ENCODE data around the gene MTA1.

The MTA1 gene

DNA sequence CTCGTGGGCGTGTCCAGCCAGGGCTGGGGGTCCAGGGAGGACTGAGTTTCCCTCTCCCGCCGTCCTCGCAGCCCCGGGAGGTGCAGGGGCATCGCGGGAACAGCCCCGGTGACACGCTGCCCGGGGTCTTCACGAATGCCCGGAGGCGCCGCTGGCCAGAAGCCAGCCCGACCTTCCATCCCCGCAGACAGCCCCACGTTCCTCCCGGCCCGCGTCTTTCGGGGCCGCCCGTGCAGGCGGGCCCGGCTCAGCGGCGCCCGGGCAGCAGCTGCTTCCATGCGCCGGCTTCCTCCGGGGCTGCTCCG is 70.6 kb downstream of the MTA1 start:
- no peak for DNase-seq

- DNase-seq, result peak; percentile 99
Measured at GRCh38 chr14:105490572-105491365, 71.1 kb downstream of the MTA1 start, which contains the start of gene TEDC1. TEDC1 (plus strand) TSS chr14:105491246; CDS start chr14:105491376, 130 bp downstream.

DNA sequence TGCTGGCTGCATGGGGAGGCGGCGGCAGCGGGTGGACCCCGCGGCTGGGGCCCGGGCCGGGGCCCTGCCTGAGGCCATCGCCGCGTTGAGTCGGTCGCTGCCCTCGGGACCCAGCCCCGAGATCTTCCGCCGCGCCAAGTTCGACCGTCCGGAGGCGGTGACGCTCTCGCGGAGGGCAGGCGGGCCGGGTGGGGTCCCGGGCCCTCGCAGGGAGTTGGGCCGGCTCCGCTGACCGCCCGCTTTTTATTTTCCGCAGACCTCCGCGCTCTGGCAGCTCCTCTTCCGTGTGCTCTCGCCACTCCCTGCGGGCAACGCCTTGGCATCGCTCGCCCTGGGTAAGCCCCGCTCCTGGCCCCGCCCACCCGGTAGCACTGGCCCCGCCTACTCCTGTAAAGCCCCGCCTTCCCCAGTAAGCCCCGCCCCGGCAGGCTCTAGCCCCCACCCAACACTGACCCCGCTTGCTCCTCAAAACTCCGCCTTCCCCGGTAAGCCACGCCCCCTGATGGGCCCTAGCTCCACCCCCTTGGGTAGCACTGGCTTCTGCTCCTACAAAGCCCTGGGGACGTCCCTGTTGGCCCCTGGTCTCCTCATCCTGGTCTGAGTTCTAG is 71.8 kb downstream of the MTA1 start:
- peak; percentile 75 for DNase-seq

DNA sequence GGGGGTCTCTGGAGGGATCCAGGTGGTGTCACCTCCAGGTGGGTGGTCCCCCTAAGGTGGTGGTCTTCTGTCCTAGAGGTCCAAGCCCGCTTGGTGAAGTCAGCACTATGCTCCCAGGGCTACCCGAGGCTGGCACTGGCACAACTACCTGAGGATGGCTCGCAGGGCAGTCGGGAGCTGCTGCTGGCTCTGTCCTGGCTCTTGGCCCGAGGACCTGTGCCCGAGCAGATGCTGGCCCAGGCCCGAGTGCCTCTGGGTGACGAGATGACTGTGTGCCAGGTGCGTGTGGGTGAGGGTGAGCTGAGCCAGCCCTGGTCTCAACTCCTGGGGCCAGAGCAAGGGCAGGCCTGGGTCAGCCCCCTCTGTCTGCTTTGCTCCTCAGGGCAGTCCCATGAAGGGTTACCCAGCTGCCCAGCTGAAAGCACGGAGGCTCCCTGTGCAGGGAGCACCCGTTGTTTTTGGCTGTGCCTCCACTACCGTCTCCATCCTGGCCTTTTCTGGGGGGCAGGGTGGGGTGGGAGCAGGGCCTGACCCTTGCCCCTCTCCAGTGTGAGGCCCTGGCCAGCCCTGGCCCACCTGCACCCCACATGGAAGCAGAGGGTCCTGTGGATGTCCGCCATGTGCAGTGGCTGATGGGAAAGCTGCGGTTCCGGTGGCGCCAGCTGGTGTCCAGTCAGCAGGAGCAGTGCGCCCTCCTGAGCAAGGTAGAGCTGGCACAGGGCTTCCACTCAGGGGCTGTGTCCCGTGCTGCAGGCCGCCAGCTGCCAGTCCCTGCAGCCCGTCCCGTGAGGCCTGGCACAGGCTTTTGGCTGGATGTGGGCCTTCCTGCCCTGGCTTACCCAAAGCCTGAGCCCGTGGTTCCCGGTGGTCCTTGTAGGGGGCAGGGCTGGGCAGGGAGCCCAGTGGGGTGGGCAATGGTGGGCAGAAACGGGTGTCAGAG is 72.7 kb downstream of the MTA1 start:
- peak; percentile 5 for DNase-seq

DNA sequence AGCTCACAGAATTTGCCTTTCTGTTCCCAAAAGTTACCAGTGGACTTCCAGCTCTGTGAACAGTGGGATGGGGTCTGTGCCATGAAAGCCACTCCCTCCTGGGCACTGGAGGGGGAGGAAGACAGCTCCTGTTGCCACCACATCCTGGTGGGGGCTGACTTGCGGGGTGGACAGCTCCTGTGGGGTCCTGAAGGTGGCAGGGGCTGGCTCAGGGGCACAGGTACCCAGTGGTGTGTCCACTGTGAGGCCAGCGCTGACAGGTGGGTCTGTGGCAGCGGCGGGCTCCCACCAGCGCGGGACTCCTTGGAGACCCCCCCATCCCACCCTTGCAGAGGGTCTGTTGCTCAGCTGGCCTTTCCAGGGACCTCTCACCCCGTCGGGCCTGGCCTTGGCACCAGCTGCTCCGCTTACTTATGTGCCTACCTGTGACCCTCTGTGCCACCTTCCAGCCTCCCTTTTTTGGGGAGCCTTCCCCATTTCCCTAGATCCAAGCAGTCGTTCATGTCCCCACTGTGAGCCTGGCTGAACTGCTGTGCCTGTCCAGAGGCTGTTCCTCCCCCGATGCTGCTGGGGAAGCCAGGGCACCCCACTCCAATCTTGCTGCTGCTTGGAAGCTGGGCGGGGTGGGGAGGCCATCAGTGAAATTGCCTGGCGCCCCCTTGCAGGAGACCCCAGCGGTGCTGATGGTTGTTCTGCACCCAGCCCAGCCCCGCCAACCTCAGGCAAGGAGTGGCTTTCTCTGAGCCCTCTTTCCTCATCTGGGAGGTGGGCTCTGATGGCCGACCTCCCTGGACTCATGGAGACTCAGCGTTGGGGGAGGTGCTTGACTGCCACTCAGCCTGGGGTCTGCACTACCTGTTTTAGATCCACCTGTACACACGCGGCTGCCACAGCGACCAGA is 73.6 kb downstream of the MTA1 start:
- DNase-seq, result peak; percentile 4

- no peak for DNase-seq
Measured at GRCh38 chr14:105493921-105494605, 74.4 kb downstream of the MTA1 start.

DNA sequence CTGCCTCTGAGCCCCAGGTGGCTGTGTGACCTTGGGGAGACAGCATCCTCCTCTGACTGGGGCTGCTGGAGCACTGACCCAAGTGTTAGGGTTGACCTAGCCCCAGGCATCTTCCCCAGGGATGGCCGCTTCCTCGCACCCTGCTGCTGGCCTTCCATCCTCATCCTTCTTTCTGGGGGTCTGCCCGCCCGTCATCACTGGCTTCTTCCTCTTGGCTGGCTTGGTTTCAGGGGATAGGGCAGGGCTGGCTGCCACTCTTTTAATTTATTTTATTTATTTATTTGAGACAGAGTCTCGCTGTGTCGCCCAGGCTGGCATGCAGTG is 74.9 kb downstream of the MTA1 start:
- no peak for DNase-seq

DNA sequence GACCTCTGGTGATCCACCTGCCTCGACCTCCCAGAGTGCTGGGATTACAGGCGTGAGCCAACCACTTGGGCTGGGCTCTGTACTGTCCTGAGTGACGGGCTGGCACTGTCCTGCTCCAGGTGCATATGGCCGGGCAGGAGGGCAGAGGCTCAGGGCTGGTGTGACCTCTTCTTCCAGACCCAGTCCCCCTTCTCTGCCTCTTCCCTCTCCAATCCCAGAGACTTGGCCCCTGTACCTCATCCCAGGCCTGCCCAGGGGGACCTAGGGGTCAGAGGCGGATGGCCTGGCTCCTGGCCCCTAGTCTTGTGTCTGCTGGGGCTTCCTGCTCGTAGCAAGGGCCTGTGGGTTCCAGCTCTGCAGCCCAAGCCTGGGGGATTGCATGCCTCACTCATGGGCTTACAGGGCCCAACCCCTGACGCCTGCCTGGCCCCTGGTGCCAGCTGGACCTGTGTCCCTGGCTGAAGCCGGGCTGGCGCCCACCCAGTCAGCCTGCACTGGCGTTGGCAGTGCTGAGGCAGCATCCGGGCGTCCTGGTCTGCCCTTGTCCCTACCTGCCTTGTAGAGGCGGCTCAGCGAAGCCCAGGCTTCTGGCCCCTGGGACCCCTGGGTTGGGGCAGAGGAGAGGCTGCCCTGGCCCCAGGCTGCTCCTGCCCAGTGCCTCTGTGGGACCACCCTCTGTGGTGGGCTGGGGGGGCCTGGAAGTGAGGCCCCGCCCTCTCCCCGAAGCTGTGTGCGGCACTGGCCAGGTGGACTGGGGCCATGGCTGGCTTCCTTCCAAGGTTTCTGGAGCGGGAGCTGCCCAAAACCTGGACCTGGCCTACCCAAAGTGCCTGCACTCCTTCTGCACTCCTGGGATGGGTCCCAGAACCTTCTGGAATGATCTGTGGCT is 75.7 kb downstream of the MTA1 start:
- no peak for DNase-seq

- no peak for DNase-seq
Measured at GRCh38 chr14:105495990-105496830, 76.6 kb downstream of the MTA1 start.

DNA sequence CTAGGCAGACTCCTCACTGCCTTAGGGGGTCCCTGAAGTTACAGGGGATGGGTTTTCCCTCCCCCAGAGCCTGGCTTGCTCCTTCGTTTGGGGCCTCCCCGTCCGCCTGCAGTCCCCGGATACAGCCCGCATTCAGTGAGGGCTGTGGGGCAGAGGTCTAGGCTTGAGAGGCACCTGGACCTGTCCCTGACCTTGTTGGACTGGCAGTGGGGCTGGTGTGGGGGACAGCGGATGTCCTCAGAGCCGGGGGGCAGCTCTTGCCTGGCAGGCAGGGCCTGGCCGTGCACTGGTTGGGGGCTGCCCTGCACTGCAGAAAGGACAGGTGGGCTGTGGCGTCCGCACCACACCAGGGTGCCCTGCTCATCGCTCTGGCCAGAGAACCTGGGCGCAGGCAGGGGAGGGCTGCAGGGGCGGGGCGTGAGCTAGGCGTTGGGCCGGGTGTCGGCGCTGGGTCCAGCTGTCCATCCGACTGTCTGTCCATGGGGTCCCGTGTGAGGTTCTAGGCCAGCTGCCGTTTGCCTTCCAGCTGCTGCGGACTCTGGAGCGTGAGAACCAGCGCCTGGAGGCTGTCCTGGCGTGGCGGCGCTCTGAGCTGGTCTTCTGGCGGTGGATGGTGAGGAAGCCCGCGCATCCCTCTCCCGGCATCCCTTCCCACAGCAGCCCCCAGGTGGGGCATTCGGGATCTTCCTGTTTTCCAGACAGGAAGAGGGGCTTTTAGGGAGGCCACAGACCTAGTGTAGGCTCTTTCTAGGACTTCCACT is 77.4 kb downstream of the MTA1 start:
- DNase-seq, result no peak

DNA sequence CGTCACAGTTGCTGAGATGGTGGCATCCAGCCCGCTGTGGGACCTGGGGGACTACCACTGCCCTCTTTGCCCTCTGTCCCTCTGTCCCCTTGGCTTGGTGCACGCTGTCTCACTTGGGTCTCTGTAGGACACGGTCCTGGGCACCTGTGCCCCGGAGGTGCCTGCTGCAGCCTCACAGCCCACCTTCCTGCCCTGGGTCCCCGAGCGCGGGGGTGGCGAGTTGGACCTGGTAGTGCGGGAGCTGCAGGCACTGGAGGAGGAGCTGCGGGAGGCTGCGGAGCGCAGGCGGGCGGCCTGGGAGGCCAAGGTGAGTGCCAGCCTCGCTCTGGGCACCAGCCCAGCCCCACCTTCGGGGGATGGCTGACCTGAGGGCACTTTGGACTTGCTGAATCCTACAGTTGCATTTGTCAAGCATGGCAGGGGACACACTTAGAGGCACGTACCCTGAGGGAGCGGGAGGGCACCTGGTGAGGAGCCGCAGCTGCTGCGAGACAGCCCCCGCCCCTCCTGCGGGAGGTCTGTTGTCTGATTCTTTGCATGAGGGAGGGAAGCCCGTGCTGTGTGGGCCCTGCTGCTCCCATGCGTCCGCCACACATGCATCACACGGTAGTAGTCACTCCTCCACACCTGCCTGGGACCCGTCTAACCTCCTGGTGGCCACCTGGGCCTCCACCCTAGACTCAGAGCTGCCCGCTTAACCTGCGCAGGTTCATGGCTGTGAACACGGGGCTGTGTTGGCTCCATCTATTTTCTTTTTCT is 78.2 kb downstream of the MTA1 start:
- no peak for DNase-seq

DNA sequence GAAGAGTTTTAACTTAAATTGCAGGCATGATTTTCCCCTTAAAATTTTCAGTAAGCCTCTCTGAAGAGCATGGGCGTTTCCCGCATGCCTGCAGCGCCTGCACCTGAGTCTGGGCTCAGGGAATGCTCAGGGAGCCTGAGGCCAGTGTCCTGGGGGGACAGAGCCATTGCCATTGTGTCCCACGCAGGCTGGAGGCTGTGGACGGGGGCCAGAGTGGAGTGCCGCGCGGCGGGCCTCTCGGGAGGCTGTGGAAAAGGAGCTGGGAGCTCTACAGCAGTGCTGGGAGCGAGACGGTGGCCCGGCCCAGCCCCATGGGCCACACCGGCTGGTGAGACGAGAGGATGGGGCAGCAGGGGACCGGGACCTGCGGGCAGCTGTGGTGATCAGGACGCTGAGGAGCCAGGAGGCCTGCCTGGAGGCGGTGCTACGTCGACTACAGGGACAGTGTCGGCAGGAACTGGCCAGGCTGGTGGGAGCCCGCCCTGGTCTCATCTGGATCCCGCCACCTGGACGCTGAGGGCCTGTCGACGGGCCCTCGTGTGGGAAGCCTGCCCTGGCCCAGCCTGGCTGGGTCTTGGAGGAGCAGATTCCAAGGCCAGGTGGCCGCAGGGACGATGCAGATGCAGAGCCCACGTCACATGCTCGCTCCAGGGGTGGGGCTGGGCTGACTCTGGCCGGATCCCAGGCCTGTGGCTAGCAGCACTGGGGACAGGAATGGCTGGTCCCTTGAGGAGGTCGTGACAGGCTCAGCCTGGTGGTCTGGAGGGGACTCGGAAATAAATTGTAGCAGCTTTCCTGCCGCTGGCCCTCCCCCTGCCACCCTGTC is 79.0 kb downstream of the MTA1 start:
- no peak for DNase-seq

DNA sequence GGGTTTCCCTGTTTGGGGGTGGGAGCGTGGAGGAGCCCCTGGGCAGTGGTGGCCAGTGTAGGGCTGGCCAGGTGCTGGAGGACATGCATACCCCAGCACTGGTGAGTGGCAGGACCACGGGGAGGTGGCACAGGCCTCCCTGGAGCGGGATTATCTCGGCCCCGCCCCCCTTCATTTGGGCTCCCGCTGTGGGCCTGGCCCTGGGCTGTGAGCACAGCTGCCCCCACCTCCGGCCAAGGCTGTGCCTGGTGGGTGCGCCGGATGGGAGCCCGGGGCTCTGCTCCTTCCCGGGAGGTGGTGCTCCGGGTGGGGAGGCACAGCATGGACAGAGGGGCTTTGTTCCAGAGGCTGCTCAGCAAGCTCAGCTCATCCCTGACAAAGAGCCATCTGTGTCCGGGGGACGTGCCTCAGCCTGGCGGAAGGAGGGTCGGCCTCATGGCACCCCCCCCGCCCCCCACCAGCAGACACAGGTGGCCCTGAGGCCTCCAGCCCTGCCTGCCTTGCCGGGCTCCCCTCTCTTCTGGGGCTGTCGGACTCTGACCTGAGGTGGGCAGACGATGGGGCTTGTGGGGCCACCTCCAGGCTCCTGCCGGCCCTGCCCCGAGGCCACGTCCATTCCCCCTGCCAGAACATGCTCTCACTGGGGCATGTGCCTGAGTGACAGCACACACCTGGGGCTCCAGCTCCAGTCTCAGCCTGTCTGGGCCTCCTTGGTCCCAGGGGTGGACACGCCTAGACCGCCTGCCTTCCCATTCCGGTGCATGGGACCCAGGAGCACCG is 79.8 kb downstream of the MTA1 start:
- DNase-seq, result no peak

GRCh38 chr14:105500036-105500725 is 80.6 kb downstream of the MTA1 start:
- no peak for DNase-seq

- no peak for DNase-seq
Measured at GRCh38 chr14:105500726-105501101, 81.1 kb downstream of the MTA1 start.
